HL-60 (cell line): ENCODE results near the gene NPAS1.

Experiments
- DNase-seq, 2 experiments: peaks; one replicate each; pipeline ENCODE4 v3.0.0-alpha.2; 2010 to 2020; ENCODE audit warnings: low read depth in 1 of 2, low spot score in 1 of 2
- H3K27ac ChIP-seq: fragments of 250-450 bp; sonication (Bioruptor Pico); replicated peaks from 2 replicates; pipeline ENCODE4 v1.5.1; 2020; ENCODE audit warnings: mild to moderate bottlenecking, moderate library complexity
- H3K27me3 ChIP-seq: fragments of 250-450 bp; sonication (Bioruptor Pico); 2 replicates; pipeline ENCODE4 v1.5.1; 2021; ENCODE audit warnings: mild to moderate bottlenecking, moderate library complexity; ENCODE audit not compliant: insufficient read depth, poor library complexity, severe bottlenecking
- H3K4me3 ChIP-seq: replicated peaks from 2 replicates; pipeline ENCODE4 v1.5.1; 2011; ENCODE audit warnings: mild to moderate bottlenecking, control low read depth, low read length; ENCODE audit not compliant: insufficient read depth
- CTCF ChIP-seq: IDR thresholded peaks from one replicate; pipeline ENCODE4 v1.5.1; 2011; ENCODE audit warnings: low read length, control low read depth, inconsistent platforms; ENCODE audit not compliant: insufficient read depth
- GABPA ChIP-seq: IDR thresholded peaks from 2 replicates; pipeline ENCODE4 v1.6.1; 2012; ENCODE audit warnings: low read depth
- POLR2AphosphoS5 ChIP-seq: IDR thresholded peaks from 2 replicates; pipeline ENCODE4 v1.6.1; 2012; ENCODE audit warnings: low read depth
- REST ChIP-seq: IDR thresholded peaks from 2 replicates; pipeline ENCODE4 v1.6.1; 2012; ENCODE audit warnings: low read depth; ENCODE audit not compliant: insufficient replicate concordance
- SPI1 ChIP-seq: IDR thresholded peaks from 2 replicates; pipeline ENCODE4 v1.6.1; 2012; ENCODE audit warnings: low read depth, mild to moderate bottlenecking, borderline replicate concordance

The NPAS1 gene

GRCh38 chr19:46979126-46980105 lies 40.2 kb upstream of the NPAS1 start:
- Histone ChIP-seq H3K27me3 (no peaks in the 10 kb centered on the region), H3K27ac (no peak overlapping the region), H3K4me3 (no peak overlapping the region)
- no peak for DNase-seq
- no peak for TF ChIP-seq SPI1
- TF ChIP-seq CTCF = no peak
- TF ChIP-seq POLR2AphosphoS5 = no peak
- no peak for TF ChIP-seq GABPA
- TF ChIP-seq REST = no peak

- H3K27me3 ChIP-seq = no peaks in the 10 kb centered on the region
- H3K4me3 ChIP-seq = no peak overlapping the region
- no peak for TF ChIP-seq SPI1
- TF ChIP-seq REST = no peak
- no peak for TF ChIP-seq GABPA
- no peak for TF ChIP-seq CTCF
- TF ChIP-seq POLR2AphosphoS5 = no peak
- DNase-seq = no peak
- H3K27ac ChIP-seq = no peak overlapping the region
These were observed 38.9 kb upstream of the NPAS1 start for GRCh38 chr19:46980761-46981160.

- no peak overlapping the region for H3K27ac ChIP-seq
- DNase-seq = no peak
- no peak overlapping the region for H3K4me3 ChIP-seq
- H3K27me3 ChIP-seq = no peaks in the 10 kb centered on the region
- TF ChIP-seq POLR2AphosphoS5 = no peak
- no peak for TF ChIP-seq GABPA
These were observed 38.2 kb upstream of the NPAS1 start for GRCh38 chr19:46981286-46981945.

- H3K27ac ChIP-seq = no peak overlapping the region
- H3K27me3 ChIP-seq = no peaks in the 10 kb centered on the region
- no peak overlapping the region for H3K4me3 ChIP-seq
- no peak for TF ChIP-seq CTCF
- TF ChIP-seq REST = no peak
- no peak for DNase-seq
These were observed 36.5 kb upstream of the NPAS1 start for GRCh38 chr19:46983097-46983496.
